H1 (cell line): ENCODE data around the gene NFX1. TPM values are rescaled to one million over a fixed set of nuclear protein-coding genes. Genes with fewer than 3 reads are reported as not detected.

ENCODE experiments used
- BRCA1 ChIP-seq: IDR thresholded peaks from 2 replicates; pipeline ENCODE4 v1.6.1; 2012; ENCODE audit warnings: low read depth, low read length, improper control_type of control experiment
- CHD1 ChIP-seq: IDR thresholded peaks from 2 replicates; pipeline ENCODE4 v1.6.1; 2012; ENCODE audit warnings: low read depth, low read length, improper control_type of control experiment
- E2F6 ChIP-seq: IDR thresholded peaks from 2 replicates; pipeline ENCODE4 v1.6.1; 2012; ENCODE audit warnings: inconsistent platforms
- HDAC2 ChIP-seq, 2 experiments: fragments of 300-600 bp in 1 of 2; sonication (generic) in 1 of 2; IDR thresholded peaks; 2 replicates each; pipeline ENCODE4 v1.6.1; 2011 to 2012; ENCODE audit warnings: low read depth in 2 of 2, low read length in 2 of 2, mild to moderate bottlenecking in 2 of 2, moderate library complexity in 2 of 2, borderline replicate concordance in 1 of 2, inconsistent platforms in 1 of 2
- PHF8 ChIP-seq: fragments of 200-600 bp; sonication (generic); conservative IDR thresholded peaks from 2 replicates; pipeline ENCODE4 v1.7.1; 2012; ENCODE audit warnings: low read depth, mild to moderate bottlenecking, inconsistent platforms, low read length, moderate library complexity
- RFX5 ChIP-seq: IDR thresholded peaks from 2 replicates; pipeline ENCODE4 v1.6.1; 2011; ENCODE audit warnings: low read depth, low read length, improper control_type of control experiment, borderline replicate concordance
- SP2 ChIP-seq: IDR thresholded peaks from 2 replicates; pipeline ENCODE4 v1.6.1; 2012; ENCODE audit warnings: mild to moderate bottlenecking, low read length, inconsistent platforms
- polyA plus RNA-seq, 7 experiments: library from polyadenylated mRNA; depleted of rRNA in 3 of 7; stranded (reverse) in 5 of 7; unstranded in 2 of 7; fragments of >200 nt in 5 of 7; fragments of 200-250 nt in 2 of 7; gene quantifications; 1 replicate in 5 of 7; 2 replicates in 1 of 7; 4 replicates in 1 of 7; pipeline versions ENCODE4 v1.2.1 to v1.2.3, GENCODE V29; 2011 to 2013; ENCODE audit warnings: missing spikeins in 2 of 7, mixed read lengths in 2 of 7
- total RNA-seq: library from RNA; stranded (reverse); fragmentation: NEBNext Ultra II Directional; extraction: Animal tissue kit (Norgen Biotek cat#: 25700); gene quantifications from 2 replicates; pipeline ENCODE4 v1.2.1, GENCODE V29; 2021

NFX1 gene
- total and polyA plus RNA-seq, 2 of the 8 experiments (the other 6 are each of a cell fraction or from before 2014, with no cell fraction given), result 19.4 to 28.4 TPM

GRCh38 chr9:33311953-33312352, 21.6 kb downstream of the NFX1 start (continued):
- TF ChIP-seq E2F6, result no peak
- no peak for TF ChIP-seq CHD1
- no peak for TF ChIP-seq SP2
- no peak for TF ChIP-seq PHF8
- TF ChIP-seq HDAC2 (IDR thresholded peaks at IDR 0.05; ENCODE audit: borderline replicate concordance in 1 of 2, low read depth in 2 of 2, low read length in 2 of 2), result no peak
- no peak for TF ChIP-seq RFX5
- TF ChIP-seq BRCA1, result no peak
